ENCODE results near the gene CBX1. TPM values are rescaled to one million over a fixed set of nuclear protein-coding genes. Genes with fewer than 3 reads are reported as not detected.

The CBX1 gene
- total RNA-seq, 2 experiments from 2014 or later: 5.5 to 6.6 TPM

DNA sequence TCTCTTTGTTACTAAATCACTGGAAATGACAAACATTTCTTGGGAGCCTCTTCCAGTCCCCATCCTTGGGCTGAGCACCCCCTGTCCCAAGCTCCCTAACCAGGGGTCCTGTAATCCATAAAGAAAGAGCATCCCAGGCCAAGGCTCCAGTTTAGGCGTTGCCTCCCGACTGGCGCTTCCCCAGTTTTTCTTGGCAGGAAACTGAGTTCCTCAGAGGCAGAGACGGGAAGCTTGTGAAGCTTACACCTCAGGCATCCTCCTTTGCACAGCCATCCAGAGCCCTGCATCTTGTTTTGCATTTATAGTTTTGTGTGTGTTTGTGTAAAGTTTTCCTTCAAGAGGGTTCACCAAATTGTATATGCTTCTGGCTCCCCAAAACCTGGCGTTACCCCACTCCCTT is 70.7 kb downstream of the CBX1 start:
- Mint-ChIP-seq H3K4me1 (ENCODE audit: low read depth) (peaks cover 13% of the 10 kb centered on the region), H3K36me3 (ENCODE audit: low read depth) (no peaks in the 10 kb centered on the region), H3K27me3 (peaks cover 69% of the 10 kb centered on the region), H3K27ac (no peak overlapping the region), H3K9me3 (no peaks in the 10 kb centered on the region), H3K4me3 (no peak overlapping the region)
- intact Hi-C loops (cut with DNase I, micrococcal nuclease): no loop called here
- Histone ChIP-seq H3K9me3 (ENCODE audit: control insufficient read depth in 1 of 2, insufficient read depth in 1 of 2, low read length in 2 of 2) (no peaks in the 10 kb centered on the region), H3K4me3 (ENCODE audit: low read length) (no peak overlapping the region), H3K36me3 (ENCODE audit: insufficient read depth, low read length) (no peaks in the 10 kb centered on the region), H3K27ac (ENCODE audit: low read depth in 1 of 2, low read length in 2 of 2) (no peak overlapping the region), H3K27me3 (ENCODE audit: control insufficient read depth in 1 of 2, insufficient read depth in 2 of 2, low read length in 2 of 2) (peaks cover 7 to 26% of the 10 kb centered on the region in 2 experiments), H3K4me1 (ENCODE audit: insufficient read depth, low read length) (peaks cover 13% of the 10 kb centered on the region)
- no peak for ATAC-seq (ENCODE audit: poor library complexity)
- ChIA-PET CTCF (interaction anchor here (0.6 kb wide), 1 partner anchor 85 kb away, joined by 5 read pairs; no protein-coding TSS in a partner anchor), POLR2A (interaction anchor here (0.8 to 0.9 kb wide), 2 partner anchors 17 to 43 kb away, joined by 3 read pairs; partner anchors contain the start of gene NFE2L1)
- DNase-seq: no peak
- TF ChIP-seq, protein P1, sequence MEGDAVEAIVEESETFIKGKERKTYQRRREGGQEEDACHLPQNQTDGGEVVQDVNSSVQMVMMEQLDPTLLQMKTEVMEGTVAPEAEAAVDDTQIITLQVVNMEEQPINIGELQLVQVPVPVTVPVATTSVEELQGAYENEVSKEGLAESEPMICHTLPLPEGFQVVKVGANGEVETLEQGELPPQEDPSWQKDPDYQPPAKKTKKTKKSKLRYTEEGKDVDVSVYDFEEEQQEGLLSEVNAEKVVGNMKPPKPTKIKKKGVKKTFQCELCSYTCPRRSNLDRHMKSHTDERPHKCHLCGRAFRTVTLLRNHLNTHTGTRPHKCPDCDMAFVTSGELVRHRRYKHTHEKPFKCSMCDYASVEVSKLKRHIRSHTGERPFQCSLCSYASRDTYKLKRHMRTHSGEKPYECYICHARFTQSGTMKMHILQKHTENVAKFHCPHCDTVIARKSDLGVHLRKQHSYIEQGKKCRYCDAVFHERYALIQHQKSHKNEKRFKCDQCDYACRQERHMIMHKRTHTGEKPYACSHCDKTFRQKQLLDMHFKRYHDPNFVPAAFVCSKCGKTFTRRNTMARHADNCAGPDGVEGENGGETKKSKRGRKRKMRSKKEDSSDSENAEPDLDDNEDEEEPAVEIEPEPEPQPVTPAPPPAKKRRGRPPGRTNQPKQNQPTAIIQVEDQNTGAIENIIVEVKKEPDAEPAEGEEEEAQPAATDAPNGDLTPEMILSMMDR (IDR thresholded peaks at IDR 0.05): no peak

DNA sequence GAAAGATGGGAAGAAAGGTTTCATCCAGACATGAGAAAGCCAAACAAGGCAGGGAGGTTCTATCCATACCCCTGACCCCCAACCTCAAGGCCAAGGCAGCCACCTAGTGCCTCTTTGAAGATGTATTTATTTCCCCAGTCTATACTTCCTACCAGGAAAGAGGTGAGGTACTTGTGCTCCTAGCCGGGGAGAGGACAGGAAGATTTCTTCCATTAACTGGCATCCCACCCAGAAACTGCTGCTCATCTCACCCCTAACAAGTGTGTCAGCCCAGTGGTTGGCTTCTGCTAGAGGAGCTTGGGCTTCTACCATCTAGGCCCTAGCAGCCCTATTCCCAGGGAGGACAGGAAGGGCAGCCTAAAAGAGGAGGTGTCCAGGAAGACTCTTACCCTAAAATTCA is 72.5 kb downstream of the CBX1 start:
- no peak overlapping the region for H3K27ac Mint-ChIP-seq

DNA sequence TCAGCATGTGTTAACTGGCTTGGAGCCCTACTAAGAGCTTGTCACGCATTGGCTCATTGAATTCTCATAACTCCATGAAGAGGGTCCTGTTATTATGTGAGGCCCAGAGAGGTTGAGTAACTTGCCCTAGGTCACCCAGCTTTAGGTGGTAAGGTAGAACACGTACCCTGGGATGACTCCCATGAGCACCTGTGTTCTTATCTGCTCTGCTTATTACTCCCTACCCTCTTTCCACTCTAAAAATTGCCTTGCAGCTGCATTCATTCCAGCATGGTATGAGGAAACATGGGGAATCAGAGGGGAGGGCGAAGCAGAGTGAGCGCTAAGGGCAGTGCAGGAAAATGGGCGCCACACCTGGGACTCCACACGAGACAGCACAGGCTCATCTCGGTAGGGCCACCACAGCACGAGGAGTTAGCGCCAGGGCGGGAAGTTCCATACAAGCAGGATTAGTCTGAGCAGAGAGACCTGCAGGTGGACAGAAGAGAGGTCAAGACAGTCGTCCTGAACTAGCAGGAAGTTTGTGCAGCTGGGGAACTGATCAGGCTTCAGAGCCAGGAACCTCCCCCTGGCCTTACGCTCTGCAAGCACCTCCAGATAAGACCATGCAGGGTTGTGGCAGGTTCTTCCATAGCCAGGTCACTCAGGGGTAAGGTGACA is 73.8 kb downstream of the CBX1 start:
- intact Hi-C loops (cut with DNase I, micrococcal nuclease): loop anchor here (2.0 to 10.0 kb wide), 4 partner anchors 307 to 867 kb away; partner anchors contain the start of gene ATP5MC1 (in 1 of the 2)
- no peak overlapping the region for H3K27ac Mint-ChIP-seq

More for the DNA sequence above, 72.5 kb downstream of the CBX1 start:
- Mint-ChIP-seq H3K27me3 (peaks cover 73% of the 10 kb centered on the region), H3K4me3 (no peak overlapping the region), H3K4me1 (ENCODE audit: low read depth) (peaks cover 28% of the 10 kb centered on the region), H3K9me3 (no peaks in the 10 kb centered on the region), H3K36me3 (ENCODE audit: low read depth) (no peaks in the 10 kb centered on the region)
- no peak for ATAC-seq (ENCODE audit: poor library complexity)
- Histone ChIP-seq H3K4me3 (ENCODE audit: low read length) (no peak overlapping the region), H3K9me3 (ENCODE audit: control insufficient read depth in 1 of 2, insufficient read depth in 1 of 2, low read length in 2 of 2) (no peaks in the 10 kb centered on the region), H3K4me1 (ENCODE audit: insufficient read depth, low read length) (peaks cover 26% of the 10 kb centered on the region), H3K36me3 (ENCODE audit: insufficient read depth, low read length) (no peaks in the 10 kb centered on the region), H3K27me3 (ENCODE audit: control insufficient read depth in 1 of 2, insufficient read depth in 2 of 2, low read length in 2 of 2) (peaks cover 8 to 18% of the 10 kb centered on the region in 2 experiments), H3K27ac (ENCODE audit: low read depth in 1 of 2, low read length in 2 of 2) (no peak overlapping the region)
- ChIA-PET CTCF (no interaction called here), POLR2A (no interaction called here)
- DNase-seq: no peak
- intact Hi-C loops (cut with DNase I, micrococcal nuclease): loop anchor here (5.0 to 10.0 kb wide), 3 partner anchors 306 to 866 kb away; partner anchors contain the start of gene ATP5MC1 (in 1 of the 2)
- TF ChIP-seq, protein P1 (IDR thresholded peaks at IDR 0.05): no peak

More for the DNA sequence above, 73.8 kb downstream of the CBX1 start:
- ChIA-PET POLR2A (interaction anchor here (2.5 kb wide), 1 partner anchor 21 kb away, joined by 20 read pairs; the partner anchor contains the start of gene NFE2L1), CTCF (interaction anchor here (0.8 to 4.1 kb wide), 12 partner anchors 9 to 591 kb away, joined by 3 to 37 read pairs (median 12); partner anchors contain the start of genes COPZ2 and NFE2L1)
- H3K4me3 ChIP-seq (ENCODE audit: low read length): no peak overlapping the region
- TF ChIP-seq, protein P1 (IDR thresholded peaks at IDR 0.05): no peak
- H3K4me3 Mint-ChIP-seq: no peak overlapping the region
- peaks cover 34% of the 10 kb centered on the region for H3K4me1 ChIP-seq (ENCODE audit: insufficient read depth, low read length)
- H3K36me3 Mint-ChIP-seq (ENCODE audit: low read depth): no peaks in the 10 kb centered on the region
- no peaks in the 10 kb centered on the region for H3K9me3 ChIP-seq (ENCODE audit: control insufficient read depth in 1 of 2, insufficient read depth in 1 of 2, low read length in 2 of 2)
- no peaks in the 10 kb centered on the region for H3K36me3 ChIP-seq (ENCODE audit: insufficient read depth, low read length)
- peaks cover 71% of the 10 kb centered on the region for H3K27me3 Mint-ChIP-seq
- H3K27me3 ChIP-seq (ENCODE audit: control insufficient read depth in 1 of 2, insufficient read depth in 2 of 2, low read length in 2 of 2): peaks cover 20 to 21% of the 10 kb centered on the region in 2 experiments
- peaks cover 28% of the 10 kb centered on the region for H3K4me1 Mint-ChIP-seq (ENCODE audit: low read depth)
- DNase-seq (no peak), ATAC-seq (ENCODE audit: poor library complexity) (no peak)
- no peak overlapping the region for H3K27ac ChIP-seq (ENCODE audit: low read depth in 1 of 2, low read length in 2 of 2)
- no peaks in the 10 kb centered on the region for H3K9me3 Mint-ChIP-seq
